ENCODE measurements around the gene SLC39A3. TPM values are rescaled to one million over a fixed set of nuclear protein-coding genes. Genes with fewer than 3 reads are reported as not detected.

The SLC39A3 gene
- total RNA-seq, 1 experiment from 2014 or later, result 39.1 TPM

DNA sequence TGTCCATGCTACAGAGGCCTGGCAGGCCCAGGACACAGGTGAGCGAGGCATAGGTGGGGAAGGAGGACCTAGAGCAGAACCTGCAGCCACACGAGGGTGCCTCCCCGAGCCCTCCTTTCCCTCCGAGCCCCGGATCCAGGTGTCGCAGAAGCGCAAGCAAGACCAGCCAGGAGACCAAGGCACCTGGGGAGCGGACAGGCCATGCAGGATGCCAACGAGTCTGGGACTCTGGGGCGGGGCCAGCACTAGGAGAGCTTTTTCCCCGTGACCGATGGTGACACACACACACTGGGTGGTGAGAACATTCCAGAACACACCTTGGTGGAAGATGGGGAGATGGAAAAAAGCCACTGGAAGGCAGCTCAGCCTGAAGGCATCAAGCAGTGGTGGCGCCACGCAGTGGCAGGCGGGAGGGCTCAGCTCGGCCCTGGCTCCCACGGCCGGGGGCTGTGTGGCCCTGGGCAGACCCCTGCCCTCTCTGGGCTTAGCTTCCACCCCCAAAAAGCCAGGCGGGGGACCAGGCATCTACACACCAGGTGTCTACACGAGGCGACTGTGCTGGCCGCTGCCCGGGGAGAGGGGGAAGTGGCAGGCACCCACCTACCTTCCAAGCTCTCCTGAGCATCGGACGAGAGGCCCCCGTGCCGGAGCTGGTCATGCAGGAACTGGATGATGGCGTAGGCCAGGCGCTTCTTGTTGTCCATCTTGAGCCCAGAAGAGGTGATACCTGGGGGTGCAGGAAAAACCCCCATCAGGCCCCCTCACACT, 28.7 kb upstream of the SLC39A3 start:
- ATAC-seq, result no peak
- H3K79me2 ChIP-seq (ENCODE audit: insufficient read depth, low read length), result peaks cover 61% of the 10 kb centered on the region
- H3K36me3 ChIP-seq (ENCODE audit: control insufficient read depth in 1 of 2, insufficient read depth in 2 of 2, low read length in 2 of 2), result peaks cover 21 to 23% of the 10 kb centered on the region in 2 experiments; a peak in 3 of 4 replicates
- H3K27ac ChIP-seq (ENCODE audit: low read depth, low read length), result no peak overlapping the region
- no peaks in the 10 kb centered on the region for H3K9me2 ChIP-seq (ENCODE audit: insufficient read depth)
- intact Hi-C loops (cut with micrococcal nuclease), result no loop called here
- H3K4me1 ChIP-seq (ENCODE audit: control insufficient read depth in 1 of 2, insufficient read depth in 2 of 2, low read length in 2 of 2), result no peaks in the 10 kb centered on the region
- no peak overlapping the region for H2AFZ ChIP-seq (ENCODE audit: low read depth, low read length, poor library complexity, severe bottlenecking)
- RAD21 ChIA-PET (ENCODE audit: low non-redundant PET in 1 of 2, low total read pairs in 2 of 2, uncharacterized antibody in 2 of 2, unreplicated experiment in 2 of 2), result no interaction called here
- POLR2A ChIA-PET, result no interaction called here
- no peaks in the 10 kb centered on the region for H3K27me3 ChIP-seq (ENCODE audit: insufficient read depth, low read length)
- CTCF ChIA-PET, result interaction anchor here (1.3 kb wide), 1 partner anchor 120 kb away, joined by 3 read pairs; no protein-coding TSS in a partner anchor
- TF ChIP-seq SRF (IDR thresholded peaks at IDR 0.05; ENCODE audit: low read depth) (no peak), ZBTB33 (IDR thresholded peaks at IDR 0.05; ENCODE audit: extremely low read depth, insufficient replicate concordance, low read length) (no peak), SIN3A (IDR thresholded peaks at IDR 0.05; ENCODE audit: low read depth) (no peak), TCF7L2 (IDR thresholded peaks at IDR 0.05; ENCODE audit: borderline replicate concordance, extremely low read depth, insufficient read depth, insufficient read length) (no peak), CBX3 (IDR thresholded peaks at IDR 0.05; ENCODE audit: low read depth) (no peak), ELF1 (IDR thresholded peaks at IDR 0.05; ENCODE audit: borderline replicate concordance, low read depth) (no peak), EZH2 (IDR thresholded peaks at IDR 0.05) (no peak), EGR1 (IDR thresholded peaks at IDR 0.05; ENCODE audit: low read depth) (no peak), YY1 (IDR thresholded peaks at IDR 0.05; ENCODE audit: extremely low read depth, insufficient replicate concordance, low read depth, low read length) (no peak), FOSL1 (IDR thresholded peaks at IDR 0.05; ENCODE audit: low read depth) (no peak), SP1 (IDR thresholded peaks at IDR 0.05; ENCODE audit: low read depth) (no peak), POLR2A (IDR thresholded peaks at IDR 0.05; ENCODE audit: borderline replicate concordance, extremely low read depth, insufficient read depth, insufficient read length) (no peak), RAD21 (IDR thresholded peaks at IDR 0.05; ENCODE audit: low read depth) (no peak)
- no peak overlapping the region for H3K4me2 ChIP-seq (ENCODE audit: low read length)
- H4K20me1 ChIP-seq (ENCODE audit: insufficient read depth), result no peaks in the 10 kb centered on the region
- H3K9ac ChIP-seq (ENCODE audit: low read length), result no peak overlapping the region
- H3K9me3 ChIP-seq (ENCODE audit: control insufficient read depth in 1 of 2, insufficient read depth in 1 of 2, low read depth in 1 of 2, low read length in 2 of 2), result no peaks in the 10 kb centered on the region
- no peak overlapping the region for H3K4me3 ChIP-seq (replicated peaks in 1 of 2; ENCODE audit: low read depth in 1 of 2, low read length in 2 of 2)
- no TSS peak for BruUV-seq (replicated peaks)
- DNase-seq (ENCODE audit: low read depth, low spot score), result no peak

All from HCT116 (cell line).